Measurements from ENCODE around the gene FUOM.

DNA sequence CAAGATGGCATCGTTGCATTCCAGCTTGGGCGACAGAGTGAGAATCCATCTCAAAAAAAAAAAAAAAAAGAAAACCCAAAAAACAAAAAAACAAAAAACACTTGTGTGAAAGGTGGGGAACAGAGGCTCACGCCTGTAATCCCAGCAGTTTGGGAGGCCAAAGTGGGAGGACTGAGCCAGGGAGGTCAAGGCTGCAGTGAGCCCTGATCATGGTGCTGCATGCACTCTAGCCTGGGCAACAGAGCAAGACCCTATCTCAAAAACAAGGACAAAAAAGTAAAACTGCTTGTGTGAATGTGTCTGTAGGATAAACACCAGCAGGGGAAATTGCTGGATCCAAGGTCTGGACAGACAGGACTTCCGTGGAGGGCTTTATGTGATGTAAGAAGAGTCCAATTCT lies 25.7 kb upstream of the FUOM start:
- no peak for TF ChIP-seq TARDBP (IDR thresholded peaks at IDR 0.05)
- no peak for TF ChIP-seq LEF1 (IDR thresholded peaks at IDR 0.05; ENCODE audit: borderline replicate concordance)
- no peak for TF ChIP-seq BHLHE40 (IDR thresholded peaks at IDR 0.05; ENCODE audit: borderline replicate concordance)
- no peak for TF ChIP-seq SP1 (IDR thresholded peaks at IDR 0.05)
- TF ChIP-seq ELF4 (IDR thresholded peaks at IDR 0.05): no peak
- TF ChIP-seq FOXK2 (IDR thresholded peaks at IDR 0.05): no peak
- TF ChIP-seq, protein P1, sequence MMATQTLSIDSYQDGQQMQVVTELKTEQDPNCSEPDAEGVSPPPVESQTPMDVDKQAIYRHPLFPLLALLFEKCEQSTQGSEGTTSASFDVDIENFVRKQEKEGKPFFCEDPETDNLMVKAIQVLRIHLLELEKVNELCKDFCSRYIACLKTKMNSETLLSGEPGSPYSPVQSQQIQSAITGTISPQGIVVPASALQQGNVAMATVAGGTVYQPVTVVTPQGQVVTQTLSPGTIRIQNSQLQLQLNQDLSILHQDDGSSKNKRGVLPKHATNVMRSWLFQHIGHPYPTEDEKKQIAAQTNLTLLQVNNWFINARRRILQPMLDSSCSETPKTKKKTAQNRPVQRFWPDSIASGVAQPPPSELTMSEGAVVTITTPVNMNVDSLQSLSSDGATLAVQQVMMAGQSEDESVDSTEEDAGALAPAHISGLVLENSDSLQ (IDR thresholded peaks at IDR 0.05): no peak
